Stimulated activated CD8-positive, alpha-beta memory T cell treated with anti-CD3 and anti-CD28 coated beads, Interleukin-4, amount 100 ng/mL, for 4 hours (primary cell): Measurements from ENCODE around the gene CCDC88A.
"Not testable (repeated sequence)": the region's sequence is repeated elsewhere in the genome, so short reads cannot be mapped to it uniquely, and the experiment has no call there.

Experiments used
- DNase-seq, 2 donors: peaks; one replicate each; pipeline ENCODE4 v3.0.0-alpha.2; 2020; ENCODE audit warnings: low read depth in 2 of 2, low spot score in 1 of 2

Gene CCDC88A

DNA sequence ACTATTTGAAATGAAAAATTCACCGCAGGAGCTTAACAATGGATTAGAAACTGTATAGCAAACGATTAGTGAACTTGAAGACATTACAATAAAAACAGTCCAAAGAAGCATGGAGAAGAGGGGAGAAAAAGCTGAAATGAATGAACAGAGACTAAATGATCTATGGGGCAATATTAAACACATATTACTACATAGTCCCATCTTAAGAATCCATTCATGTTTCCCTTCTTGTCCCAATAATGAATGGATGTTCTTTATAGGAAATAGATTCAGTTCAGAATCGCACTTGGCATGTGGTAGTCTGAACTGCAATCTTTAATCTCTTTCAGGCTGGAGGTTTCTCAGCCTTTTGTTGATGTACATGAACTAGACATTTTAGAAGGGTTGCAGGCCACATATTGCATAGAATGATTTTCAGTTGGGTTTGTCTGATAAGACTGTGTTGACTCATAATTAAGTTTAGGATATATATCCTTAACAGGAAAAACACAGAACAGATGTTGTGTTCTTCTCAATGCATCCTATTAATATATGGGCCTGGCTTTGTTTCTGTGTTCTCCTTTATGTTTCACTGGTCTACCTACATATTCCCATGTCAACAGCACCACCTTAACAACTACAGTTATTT is 27.9 kb downstream of the CCDC88A start:
- DNase-seq = no peak

DNA sequence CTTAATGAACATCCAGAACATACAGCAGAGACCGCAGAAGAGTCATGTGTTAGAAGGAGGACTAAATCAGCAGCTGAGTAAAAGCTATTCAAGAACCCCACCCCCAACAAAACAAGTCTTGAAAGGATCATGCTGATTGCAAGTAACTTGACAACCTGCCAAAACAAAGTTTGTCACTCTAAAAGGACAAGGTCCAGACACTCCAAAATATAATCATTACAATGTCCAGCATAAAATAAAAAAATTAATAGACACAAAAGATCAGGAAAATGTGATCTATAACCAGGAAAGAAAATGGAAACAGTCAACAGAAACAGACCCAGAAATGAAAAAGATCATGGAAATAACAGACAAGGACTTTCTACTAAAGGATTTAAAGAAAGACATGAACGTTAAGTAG is 28.5 kb downstream of the CCDC88A start:
- DNase-seq = no peak

DNA sequence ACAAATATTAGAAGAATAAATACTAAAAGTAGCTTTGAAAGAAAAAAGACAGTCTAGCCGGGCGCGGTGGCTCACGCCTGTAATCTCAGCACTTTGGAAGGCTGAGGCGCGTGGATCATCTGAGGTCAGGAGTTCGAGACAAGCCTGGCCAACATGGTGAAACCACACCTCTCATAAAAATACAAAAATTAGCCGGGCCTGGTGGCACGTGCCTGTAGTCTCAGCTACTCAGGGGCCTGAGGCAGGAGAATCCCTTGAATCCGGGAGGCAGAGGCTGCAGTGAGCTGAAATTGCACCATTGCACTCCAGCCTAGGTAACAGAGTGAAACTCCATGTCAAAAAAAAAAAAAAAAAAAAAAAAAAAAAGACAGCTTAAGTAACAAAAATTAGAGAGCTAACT is 34.1 kb downstream of the CCDC88A start:
- DNase-seq = not testable (repeated sequence)

DNA sequence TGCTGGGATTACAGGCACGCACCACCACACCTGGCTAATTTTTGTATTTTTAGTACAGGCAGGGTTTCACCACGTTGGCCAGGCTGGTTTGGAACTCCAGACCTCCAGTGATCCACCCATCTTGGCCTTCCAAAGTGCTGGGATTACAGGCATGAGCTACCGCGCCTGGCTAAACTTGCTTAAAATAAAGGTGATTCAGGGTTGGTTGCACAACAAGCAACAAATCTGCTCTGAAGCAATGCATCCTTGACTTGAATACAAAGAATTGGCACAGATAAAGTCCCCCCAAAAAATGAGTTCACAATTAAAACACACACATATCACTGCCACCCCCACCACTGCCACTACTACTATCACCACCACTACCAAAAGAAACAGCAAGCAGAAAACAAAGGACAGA is 34.9 kb downstream of the CCDC88A start:
- no peak for DNase-seq

DNA sequence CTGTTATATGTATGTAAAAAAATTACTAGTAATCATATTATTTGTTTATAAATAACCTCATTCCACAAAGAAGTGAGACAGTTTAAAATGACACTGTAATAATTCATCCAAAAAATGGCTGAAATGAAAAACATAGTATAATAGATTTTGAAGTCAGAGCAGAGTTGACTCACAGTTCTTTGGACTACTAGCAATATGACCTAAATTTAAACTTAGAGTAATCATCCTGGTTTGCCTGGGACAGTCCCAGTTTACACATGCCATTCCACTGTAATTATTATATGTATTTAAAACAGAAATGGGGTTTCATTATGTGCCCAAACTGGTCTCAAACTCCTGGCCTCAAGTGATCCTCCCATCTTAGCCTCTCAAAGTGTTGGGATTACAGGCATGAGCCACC is 48.3 kb downstream of the CCDC88A start:
- DNase-seq = no peak

DNA sequence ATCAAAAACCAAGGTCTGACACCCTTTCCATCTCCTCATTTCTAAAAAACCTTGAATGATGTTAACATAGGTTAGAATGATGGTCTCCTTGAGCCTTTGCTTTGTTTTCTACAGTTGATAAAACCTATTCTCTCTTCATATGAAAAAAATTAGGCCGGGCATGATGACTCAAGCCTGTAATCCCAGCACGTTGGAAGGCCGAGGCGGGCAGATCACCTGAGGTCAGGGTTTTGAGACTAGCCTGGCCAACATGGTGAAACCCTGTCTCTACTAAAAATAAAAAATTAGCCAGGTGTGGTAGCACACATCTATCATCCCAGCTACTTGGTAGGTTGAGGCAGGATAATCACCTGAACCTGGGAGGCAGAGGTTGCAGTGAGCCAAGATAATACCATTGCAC is 49.4 kb downstream of the CCDC88A start:
- no peak for DNase-seq

DNA sequence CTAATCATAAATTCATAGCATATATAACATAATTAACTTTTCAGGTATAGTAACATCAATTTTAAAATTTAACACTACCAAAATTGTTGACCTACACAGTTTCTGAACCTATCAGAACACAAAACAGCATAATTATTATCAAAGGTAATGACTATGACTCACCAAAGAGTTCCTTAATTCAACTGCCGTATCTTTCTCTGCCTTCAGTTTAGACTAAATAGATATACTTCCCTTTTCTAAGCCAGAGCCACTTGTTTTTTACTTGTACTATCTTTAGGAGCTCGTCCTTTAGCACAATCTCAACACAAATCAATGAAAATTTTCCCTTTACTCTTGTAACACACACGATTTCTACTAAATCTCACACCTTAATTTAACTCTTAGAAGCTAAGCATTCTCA is 54.4 kb downstream of the CCDC88A start:
- no peak for DNase-seq

DNA sequence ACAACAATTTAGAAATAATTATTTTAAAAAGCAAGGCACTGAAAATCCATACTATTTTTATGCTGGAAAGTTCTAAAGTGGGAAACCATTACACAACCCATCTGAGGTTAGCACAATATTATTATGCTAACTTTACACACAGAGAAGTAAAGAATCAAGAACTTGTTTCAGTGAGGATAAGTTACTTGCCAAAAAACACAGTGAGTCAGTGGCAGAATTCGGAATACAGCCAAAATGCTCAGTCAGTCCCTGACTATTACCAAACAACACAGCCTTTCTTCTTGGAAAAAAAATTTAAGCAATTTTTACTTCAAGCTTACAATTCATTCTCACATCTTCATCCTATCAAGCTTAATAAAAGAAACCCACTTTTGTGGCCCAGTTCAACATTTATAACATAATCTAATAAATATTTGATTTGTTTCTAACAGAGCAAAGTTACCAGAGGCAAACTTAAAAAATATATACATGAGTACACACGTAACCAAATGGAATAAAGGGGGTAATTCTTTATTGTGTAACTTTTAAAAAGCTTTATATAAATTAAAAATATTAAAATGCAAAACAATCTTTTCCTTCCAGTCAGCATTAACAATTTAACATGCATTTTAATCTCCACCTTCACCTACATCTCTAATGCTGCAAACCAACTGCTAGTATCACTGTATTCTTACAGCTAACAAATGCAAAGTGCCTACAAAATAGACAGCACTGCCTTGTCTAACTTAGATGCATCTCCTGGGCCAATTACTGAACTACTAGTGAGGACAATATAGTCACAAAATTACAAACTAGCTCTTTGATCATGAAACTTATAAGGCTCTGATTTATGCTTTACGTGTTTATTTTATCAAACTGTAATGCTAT is 55.2 kb downstream of the CCDC88A start:
- no peak for DNase-seq

DNA sequence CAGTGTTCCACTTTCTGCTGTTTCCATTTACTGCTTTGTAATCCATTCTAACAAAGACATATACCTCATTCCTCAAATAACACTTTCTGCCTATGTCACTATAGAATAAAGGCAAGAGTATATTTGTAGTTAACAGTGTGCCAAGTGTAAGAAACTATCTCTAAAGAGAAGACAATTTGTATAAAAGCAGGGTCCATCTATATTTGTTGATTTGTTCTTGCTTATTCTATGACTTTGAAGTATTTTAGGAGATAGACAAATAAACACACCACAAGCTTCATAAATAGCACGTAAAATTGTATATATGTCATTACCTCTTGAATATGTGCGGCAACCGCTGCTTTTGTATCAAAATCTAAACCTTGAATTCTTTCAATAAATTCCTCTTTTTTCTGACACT is 56.0 kb downstream of the CCDC88A start:
- no peak for DNase-seq

DNA sequence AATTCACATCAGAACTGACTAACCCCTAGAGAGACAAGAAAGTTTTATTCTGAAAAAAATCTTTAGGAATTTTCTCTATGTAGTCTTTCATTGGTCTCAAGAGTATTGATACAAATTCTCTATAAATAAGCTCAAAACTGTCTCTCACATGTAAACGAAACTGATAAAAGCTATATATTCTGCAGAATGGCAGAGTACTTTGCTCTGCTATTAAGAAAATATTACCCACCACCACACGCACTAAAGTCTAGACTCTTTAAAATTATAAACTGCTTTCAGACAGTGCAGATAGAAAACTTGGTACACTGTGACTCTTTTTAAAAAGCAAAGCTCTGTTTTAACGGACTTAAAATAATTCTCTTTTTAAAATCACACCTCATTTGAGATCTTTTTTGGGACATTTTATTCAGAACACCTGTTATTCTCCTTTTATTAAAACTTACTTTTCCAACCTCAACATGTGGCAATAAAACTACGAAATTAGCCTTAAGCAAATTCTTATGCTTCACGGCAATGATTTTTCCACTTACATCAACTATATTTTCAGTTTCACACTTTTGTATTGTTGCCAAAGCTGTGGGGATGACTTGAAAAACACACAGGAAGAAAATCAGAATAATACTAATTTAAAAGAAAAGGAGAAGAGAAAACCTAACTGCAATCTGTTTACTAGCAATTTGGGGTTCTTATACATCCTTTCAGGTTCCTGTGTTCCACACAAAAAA is 58.0 kb downstream of the CCDC88A start:
- no peak for DNase-seq

DNA sequence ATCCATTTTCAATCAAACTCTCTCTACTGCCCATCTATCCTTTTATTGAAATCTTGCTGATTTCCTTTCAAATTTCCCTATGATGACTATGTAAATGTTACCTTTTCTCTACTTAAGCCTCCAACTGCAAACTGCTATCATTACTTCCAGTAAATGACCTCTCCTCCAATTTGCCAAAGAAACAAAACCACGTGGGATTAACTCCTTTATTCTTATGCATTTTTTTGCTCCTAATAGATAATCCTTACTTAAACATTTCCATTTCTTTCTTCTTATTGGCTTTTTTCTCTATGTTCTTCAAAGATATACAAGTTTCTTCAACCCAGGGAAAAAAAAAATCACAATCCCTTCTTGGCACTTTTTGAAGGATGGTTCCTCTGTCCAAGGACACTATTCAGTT is 61.2 kb downstream of the CCDC88A start:
- DNase-seq = no peak

DNA sequence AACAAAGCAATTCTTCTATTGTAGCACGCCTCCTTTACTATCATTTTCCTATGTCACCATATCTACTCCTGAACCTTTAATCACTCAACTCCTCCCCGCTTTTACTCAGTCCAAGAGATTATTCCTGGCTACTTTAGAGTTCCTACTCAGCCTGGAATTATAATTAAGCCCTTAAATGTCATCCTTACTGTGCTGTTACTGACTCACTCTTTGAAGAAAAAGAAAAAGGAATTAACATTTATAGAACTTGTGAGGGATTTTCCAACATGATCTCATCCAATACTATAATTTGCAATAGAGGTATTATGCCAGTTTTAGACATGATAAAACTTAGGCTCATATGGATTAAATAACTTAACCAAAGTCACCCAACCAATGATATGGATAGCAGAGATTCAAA is 61.7 kb downstream of the CCDC88A start:
- DNase-seq = no peak

DNA sequence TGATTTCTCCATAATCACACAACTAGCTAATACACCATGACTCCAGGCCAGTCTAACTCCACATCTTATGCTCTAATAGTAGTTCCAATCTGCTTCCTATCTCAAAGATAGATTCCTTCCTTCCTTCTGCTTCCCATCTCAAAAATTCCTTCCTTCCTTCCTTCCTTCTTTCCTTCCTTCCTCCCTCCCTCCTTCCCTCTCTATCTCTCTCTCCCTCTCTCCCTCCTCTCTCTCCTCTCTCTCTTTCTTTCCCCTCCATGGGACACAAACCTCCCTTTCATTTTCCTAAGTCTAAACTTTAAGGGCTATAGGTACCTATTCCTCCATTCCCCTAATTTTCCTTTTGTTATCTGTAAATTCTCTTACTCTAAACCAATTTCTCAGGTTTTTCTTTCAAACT is 62.5 kb downstream of the CCDC88A start:
- DNase-seq = no peak

DNA sequence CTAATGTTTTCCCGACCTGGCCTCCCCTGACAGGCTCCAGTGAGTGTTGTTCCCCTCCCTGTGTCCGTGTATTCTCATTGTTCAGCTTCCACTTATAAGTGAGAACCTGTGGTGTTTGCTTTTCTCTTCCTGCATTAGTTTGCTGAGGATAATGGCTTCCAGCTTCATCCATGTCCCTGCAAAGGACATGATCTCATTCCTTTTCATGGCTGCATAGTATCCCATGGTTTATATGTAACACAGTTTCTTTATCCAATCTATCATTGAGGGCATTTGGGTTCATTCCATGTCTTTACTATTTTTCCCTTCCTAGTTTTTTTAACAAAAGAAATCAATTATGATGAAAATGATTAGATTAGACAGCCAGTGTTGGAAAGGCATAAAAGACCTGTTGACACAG is 63.5 kb downstream of the CCDC88A start:
- not testable (repeated sequence) for DNase-seq

DNA sequence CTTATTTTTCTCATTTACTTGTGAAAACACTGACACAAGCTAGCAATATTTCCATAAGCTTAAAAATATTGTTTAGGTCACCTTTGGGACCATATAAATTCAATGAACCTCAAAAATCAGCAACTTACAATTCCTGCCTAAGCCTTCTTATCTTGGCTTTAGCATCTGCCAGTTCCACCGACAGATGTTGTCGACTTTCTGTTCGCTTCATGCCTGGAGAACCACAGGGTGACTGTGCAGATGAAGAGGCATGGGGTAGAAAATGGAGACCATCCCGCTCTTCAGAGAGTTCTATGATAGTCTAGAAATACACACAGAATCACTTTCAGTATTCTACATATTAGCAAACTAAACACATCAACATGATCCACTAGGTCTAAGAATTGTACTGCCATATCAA is 64.2 kb downstream of the CCDC88A start:
- DNase-seq = no peak

DNA sequence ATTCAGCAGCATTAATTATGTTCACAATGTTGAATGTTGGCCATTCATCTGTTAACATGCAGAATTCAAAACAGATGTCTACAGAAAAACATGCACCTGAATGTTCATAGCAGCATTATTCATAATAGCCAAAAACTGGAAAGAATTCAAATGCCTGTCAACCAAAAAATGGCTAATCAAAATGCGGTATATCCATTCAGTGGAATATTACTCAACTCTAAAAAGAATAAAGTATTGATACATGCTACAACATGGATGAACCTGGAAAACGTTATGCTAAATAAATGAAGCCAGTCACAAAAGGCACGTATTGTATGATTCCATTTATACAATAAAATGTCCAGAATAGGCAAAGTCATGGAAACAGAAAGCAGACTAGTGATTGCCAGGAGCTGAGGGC is 68.0 kb downstream of the CCDC88A start:
- DNase-seq = no peak

DNA sequence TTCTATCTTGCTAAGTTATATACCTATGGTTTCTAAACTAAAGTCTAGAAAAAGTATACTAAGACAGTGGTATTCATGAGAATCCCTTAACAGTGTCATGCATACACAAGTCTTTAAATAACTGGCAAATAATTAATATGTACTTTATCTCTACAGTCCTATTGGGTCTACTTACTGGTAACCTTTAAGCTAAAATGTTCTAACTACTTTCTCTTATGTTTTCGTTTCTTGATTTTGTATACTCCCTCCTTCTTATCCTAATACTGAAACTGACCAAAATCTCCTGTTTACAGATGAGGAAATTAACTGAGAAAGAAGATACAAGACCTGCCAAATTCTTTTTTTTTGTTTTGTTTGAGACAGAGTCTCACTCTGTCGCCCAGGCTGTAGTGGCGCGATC is 74.6 kb downstream of the CCDC88A start:
- DNase-seq = no peak

DNA sequence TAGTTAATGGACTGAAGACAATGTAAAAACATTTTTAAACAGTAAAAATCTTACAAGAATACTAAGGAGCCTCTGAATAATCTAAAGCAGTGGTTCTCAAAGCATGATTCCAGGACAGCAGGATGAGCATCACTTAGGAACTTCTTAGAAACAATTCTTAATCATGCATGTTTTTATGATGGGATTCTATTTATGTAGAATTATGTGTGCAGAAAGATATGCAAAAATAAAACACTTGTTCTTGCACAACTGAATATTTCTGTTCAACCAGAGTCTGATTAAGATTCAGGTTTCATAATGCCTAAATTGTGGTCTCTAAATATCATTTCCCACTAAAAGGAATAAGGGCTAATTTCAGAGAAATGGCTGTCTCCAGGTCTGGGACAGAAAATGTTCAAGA is 81.4 kb downstream of the CCDC88A start:
- no peak for DNase-seq

DNA sequence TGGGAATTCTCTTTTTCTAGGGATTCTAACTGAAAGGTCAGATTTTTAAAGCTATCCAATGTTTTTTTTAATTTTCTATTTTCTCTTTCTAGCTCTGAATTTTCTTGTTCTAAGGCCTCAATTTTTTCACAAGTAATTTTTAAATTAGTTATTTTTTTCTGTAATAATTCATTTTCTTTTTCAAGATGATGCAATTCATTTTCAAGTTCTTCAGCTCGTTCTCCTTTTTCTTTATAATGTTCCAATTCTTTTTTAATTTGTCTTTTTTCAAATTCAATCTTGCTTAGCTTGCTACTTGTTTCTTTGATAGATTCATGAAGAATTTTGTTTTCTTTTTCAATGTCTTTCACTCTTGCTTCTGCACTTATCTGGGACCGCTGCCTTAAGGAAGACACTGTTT is 84.9 kb downstream of the CCDC88A start:
- DNase-seq = no peak

DNA sequence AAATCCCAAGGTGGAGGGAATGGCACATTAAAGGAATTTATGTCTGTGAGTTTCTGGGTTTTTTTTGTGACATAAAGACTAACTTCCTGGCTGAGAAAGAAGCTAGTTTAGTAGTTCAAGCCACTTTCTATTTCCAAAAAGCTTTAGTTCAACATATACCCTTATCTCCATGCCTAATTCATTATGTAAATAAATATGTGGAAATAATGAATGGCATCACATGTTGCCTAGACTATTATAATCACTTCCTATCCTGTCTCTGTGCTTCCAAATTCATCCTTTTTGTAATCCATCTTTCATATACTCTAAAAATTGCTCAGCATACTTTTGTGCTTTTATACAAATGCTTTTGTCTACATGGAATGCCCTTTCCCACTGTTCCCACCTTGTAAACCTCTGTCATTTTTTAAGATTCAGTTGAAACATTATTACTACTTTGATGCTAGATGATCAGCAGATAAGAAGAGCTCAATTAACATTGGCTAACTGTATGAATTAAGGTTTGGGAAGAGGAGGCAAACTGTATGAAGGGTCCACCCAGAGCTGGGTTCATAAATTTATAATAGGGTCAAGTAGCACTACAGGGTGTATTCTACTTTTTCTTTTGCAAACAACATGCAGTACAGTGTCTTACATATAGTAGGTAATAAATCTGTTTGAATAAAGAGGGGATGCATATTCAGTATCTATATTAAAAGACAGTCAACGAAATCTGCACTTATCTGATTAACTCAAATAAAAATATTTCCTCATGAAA is 88.9 kb downstream of the CCDC88A start:
- DNase-seq = no peak

DNA sequence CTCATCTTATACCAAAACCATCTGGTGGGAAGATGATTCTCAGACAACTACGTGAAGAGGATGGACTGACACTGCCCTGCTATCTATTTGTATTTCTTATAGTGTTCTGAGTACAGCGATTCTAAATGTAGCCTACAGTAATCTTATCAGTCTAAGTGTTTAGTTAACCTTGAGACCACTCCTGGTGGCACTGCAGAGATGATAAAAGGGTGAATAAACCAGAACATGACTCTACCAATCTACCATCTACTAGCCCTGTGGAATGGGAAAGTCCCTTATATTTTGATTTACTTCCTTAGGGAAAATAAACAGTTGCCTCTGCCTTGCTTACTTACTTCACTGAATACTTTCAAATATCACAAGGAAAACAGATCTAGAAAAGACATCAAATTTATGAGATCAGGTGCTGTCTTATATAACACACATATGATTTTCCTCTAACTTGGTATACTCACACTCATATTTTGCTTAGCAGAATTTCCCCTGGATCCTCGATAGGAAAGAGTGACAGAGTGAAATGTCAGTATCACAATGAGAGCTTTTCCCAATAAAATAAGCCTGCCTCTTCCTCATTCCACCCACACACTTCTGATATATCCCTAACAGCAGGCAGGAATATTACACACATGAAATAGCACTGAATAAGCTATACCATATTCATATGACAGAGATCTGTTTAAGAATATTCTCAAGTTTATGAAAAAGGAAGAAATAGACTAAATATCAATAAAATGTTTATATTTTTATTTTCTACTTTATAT is 92.0 kb downstream of the CCDC88A start:
- no peak for DNase-seq
